Measurements from ENCODE around the gene MRPS21. TPM values are rescaled to one million over a fixed set of nuclear protein-coding genes. Genes with fewer than 3 reads are reported as not detected.

Gene MRPS21
- total and polyA plus RNA-seq, 3 donors from 2014 or later = 43.5 to 72.2 (median 45.8) TPM

- peaks cover 15% of the 10 kb centered on the region for H3K4me1 ChIP-seq
- intact Hi-C loops (cut with DNase I; ENCODE audit: low total_unique reads) = no loop called here
- no peaks in the 10 kb centered on the region for H3K27me3 ChIP-seq
- H3K4me3 ChIP-seq = peak overlapping the region; percentile 60 to 65
- no peaks in the 10 kb centered on the region for H3K36me3 ChIP-seq (ENCODE audit: low read depth, missing control alignments)
- WGBS, 2 donors = 44 to 60% methylated on average over 12 of the region's 12 CpGs
- peak overlapping the region; percentile 89 to 94 for H3K27ac ChIP-seq
- no peaks in the 10 kb centered on the region for H3K9me3 ChIP-seq
- no peak for TF ChIP-seq POLR2A (IDR thresholded peaks at IDR 0.05)
- TF ChIP-seq CTCF (IDR thresholded peaks at IDR 0.05) = no peak
- no peak for DNase-seq
These were observed 10.4 kb upstream of the MRPS21 start for GRCh38 chr1:150283260-150283659.

DNA sequence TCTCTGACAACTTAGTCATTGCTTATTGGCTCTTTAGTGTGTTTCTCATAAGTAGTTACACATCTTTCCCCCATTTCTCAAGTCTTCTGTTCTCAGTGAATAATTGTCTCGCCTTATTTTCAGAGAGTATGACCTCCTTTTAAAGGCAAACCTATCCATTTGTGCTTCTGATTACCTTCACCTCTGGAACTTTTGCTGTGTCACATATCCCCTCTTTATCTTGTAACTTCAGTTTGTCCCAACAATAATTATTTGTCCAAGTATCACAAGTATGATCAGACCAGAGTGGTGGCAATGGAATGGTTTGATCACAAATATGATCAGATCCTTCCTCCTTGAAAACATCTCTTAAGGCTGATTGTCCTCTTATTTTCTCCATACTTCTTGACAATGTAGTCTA lies 5.3 kb upstream of the MRPS21 start:
- Histone ChIP-seq H3K4me1 (peaks cover 1% of the 10 kb centered on the region), H3K9me3 (no peaks in the 10 kb centered on the region), H3K36me3 (ENCODE audit: low read depth, missing control alignments) (no peaks in the 10 kb centered on the region), H3K4me3 (no peak overlapping the region), H3K27me3 (no peaks in the 10 kb centered on the region), H3K27ac (no peak overlapping the region)
- 85 to 90% methylated on average over 1 of the region's 1 CpG for WGBS, 2 donors
- no peak for TF ChIP-seq POLR2A (IDR thresholded peaks at IDR 0.05)
- no peak for TF ChIP-seq CTCF (IDR thresholded peaks at IDR 0.05)
- intact Hi-C loops (cut with DNase I; ENCODE audit: low total_unique reads) = no loop called here
- no peak for DNase-seq

GRCh38 chr1:150288822-150289221 lies 4.8 kb upstream of the MRPS21 start:
- no peak overlapping the region for H3K4me3 ChIP-seq
- H3K27me3 ChIP-seq = no peaks in the 10 kb centered on the region
- no peaks in the 10 kb centered on the region for H3K36me3 ChIP-seq (ENCODE audit: low read depth, missing control alignments)
- H3K4me1 ChIP-seq = no peaks in the 10 kb centered on the region
- 86 to 91% methylated on average over 4 of the region's 4 CpGs for WGBS, 2 donors
- H3K27ac ChIP-seq = no peak overlapping the region
- no peak for DNase-seq
- TF ChIP-seq POLR2A (IDR thresholded peaks at IDR 0.05) (no peak), CTCF (IDR thresholded peaks at IDR 0.05) (no peak)
- no peaks in the 10 kb centered on the region for H3K9me3 ChIP-seq
- intact Hi-C loops (cut with DNase I; ENCODE audit: low total_unique reads) = no loop called here

DNA sequence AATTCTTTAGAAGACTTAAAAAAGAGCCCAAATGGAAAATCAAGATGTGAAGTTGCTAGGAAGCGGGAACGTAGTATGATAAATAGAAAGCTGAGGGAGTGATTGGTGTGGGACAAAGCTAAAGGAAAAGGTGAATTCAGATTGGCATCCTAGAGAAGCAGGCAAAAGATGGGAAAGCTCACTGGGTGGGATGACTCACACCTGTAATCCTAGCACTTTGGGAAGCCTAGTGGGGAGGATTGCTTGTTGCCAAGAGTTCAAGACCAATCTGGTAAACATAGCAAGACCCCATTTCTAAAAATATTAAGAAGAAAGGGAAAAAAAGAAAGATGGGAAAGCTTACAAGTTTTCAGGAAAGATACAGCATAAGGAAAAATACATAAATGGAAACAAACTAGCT lies 1.8 kb downstream of the MRPS21 start:
- intact Hi-C loops (cut with DNase I; ENCODE audit: low total_unique reads) = no loop called here
- WGBS, 2 donors = 92 to 94% methylated on average over 2 of the region's 2 CpGs
- H3K36me3 ChIP-seq (ENCODE audit: low read depth, missing control alignments) = no peaks in the 10 kb centered on the region

More for the DNA sequence above, 1.8 kb downstream of the MRPS21 start:
- no peaks in the 10 kb centered on the region for H3K9me3 ChIP-seq
- no peak overlapping the region for H3K27ac ChIP-seq
- H3K4me3 ChIP-seq = no peak overlapping the region
- no peaks in the 10 kb centered on the region for H3K27me3 ChIP-seq
- TF ChIP-seq POLR2A (IDR thresholded peaks at IDR 0.05) (no peak), CTCF (IDR thresholded peaks at IDR 0.05) (no peak)
- DNase-seq = no peak
- H3K4me1 ChIP-seq = peaks cover 6% of the 10 kb centered on the region
